GM18867 (cell line): ENCODE results near the gene SLC8A1.

Experiments
- ATAC-seq: cut with Tn5 transposase; IDR thresholded peaks from one replicate; pipeline ENCODE4 v1.9.1; 2021; ENCODE audit warnings: mild to moderate bottlenecking, moderate library complexity; ENCODE audit not compliant: unreplicated experiment

The SLC8A1 gene

DNA sequence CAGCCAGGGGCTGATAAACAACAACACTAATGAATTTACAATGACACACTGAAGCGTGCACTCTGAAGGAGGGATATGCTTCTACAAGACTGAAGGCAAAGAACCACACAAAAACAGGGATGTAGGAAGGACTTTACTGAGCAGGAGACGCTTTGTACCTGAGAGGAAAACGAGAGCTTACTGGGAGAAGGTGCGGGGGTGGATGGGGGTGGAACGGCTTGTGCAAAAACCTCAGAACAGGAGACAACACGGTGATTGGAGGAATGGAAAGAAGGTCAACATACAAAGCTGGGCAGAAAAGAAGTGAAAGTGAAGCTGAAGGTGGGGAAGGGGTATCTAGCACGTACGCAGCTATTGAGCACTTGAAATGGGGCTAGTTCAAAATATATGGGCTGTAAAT is 93.1 kb downstream of the SLC8A1 start:
- no peak for ATAC-seq

GRCh38 chr2:40357667-40358066 is 94.2 kb downstream of the SLC8A1 start:
- no peak for ATAC-seq

- no peak for ATAC-seq
Observed at GRCh38 chr2:40355451-40355850, 96.4 kb downstream of the SLC8A1 start.

- no peak for ATAC-seq
Observed at GRCh38 chr2:40353231-40353630, 98.7 kb downstream of the SLC8A1 start.

DNA sequence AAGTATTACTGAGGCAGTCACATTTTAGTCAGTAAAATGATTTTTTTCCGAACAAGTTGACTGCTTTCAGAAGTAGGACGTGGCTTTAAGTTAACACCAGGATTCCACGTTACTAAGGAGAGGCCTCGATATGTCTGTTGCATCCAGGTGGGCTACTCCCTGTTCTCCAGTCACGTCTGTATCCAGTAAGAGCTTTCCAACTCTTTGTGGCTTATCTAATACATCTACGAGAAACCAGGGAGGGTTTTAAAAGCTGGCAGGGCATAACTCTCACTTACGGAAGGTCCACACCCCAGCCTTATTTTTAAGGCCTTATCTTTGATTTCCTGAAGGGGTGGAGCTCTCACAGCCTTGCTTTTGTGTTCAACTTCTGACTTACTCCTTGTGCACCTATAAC is 99.2 kb downstream of the SLC8A1 start:
- ATAC-seq = no peak

GRCh38 chr2:40352041-40352702 is 99.7 kb downstream of the SLC8A1 start:
- no peak for ATAC-seq

DNA sequence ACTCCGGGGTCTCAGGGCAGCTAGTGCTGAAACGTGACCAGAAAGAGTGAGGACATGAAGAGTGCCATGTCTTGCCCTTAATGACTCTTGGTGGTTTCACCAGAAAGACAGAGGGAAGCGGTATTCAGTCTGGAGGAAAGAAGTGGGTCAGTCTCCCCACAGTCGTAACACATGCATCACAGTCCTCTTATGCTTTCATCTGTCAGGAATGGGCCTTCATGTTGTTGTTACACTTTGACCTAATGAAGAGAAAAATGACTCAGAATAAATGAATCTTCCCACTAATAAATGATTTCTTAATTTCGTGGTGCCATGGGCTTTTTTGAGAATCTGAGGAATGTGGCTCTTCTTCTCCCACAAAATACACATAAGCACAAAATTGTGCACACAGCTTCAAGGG is 103.2 kb downstream of the SLC8A1 start:
- ATAC-seq = no peak

- ATAC-seq = no peak
Observed at GRCh38 chr2:40348038-40348437, 103.9 kb downstream of the SLC8A1 start.

GRCh38 chr2:40346535-40347354 is 105.1 kb downstream of the SLC8A1 start:
- ATAC-seq = no peak

- ATAC-seq = no peak
Observed at GRCh38 chr2:40344364-40344763, 107.5 kb downstream of the SLC8A1 start.

GRCh38 chr2:40343902-40344301 is 108.0 kb downstream of the SLC8A1 start:
- ATAC-seq = no peak

DNA sequence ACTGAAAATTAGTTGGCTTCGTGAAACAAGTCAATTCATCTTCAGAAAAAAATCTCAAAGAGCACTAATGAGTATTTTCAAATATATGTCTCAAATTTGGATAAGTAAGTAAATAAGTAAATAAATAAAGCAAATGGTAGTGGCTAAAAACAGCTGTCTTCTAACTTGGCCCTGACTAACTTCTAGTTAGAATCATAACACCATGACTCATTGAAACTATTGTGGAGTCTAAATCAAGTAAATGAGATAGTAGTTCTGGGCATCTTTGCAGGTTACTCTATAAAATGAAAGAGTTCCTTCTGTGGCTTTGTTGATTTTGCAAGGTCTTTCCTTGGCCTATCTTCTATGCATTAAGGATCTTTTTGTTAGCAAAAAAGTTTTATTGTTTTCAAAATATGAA is 110.7 kb downstream of the SLC8A1 start:
- no peak for ATAC-seq

- ATAC-seq = no peak
Observed at GRCh38 chr2:40339026-40339425, 112.9 kb downstream of the SLC8A1 start.

DNA sequence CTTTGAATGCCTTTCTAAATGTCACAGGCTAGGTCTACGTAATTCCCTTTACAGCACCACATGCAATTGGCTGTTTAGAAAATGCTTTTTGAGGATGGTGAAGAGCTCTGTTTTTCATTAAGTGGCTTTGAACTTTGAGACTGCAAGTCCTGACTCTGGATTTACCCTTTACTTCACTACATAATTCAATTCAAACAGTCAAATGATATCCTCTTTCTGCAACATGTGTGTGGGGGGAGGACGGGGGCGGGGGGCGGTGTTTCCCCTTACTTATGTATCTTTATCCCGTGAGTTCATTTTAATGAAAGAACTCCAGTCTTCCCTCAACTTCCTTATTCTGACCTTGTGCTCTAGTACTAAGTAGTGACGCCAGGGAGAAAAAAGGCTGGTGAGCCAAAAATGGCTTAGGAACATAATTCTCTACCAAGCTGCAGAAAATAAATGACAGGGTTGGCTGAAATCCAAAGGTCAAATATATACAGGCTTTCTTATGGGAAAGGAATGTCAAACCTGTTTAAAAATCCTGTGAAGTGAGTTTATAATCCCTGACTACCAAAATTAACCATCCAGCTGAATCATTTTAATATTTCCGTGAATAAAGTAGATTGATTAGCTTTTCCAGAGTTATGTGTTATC is 119.6 kb downstream of the SLC8A1 start:
- ATAC-seq = no peak

DNA sequence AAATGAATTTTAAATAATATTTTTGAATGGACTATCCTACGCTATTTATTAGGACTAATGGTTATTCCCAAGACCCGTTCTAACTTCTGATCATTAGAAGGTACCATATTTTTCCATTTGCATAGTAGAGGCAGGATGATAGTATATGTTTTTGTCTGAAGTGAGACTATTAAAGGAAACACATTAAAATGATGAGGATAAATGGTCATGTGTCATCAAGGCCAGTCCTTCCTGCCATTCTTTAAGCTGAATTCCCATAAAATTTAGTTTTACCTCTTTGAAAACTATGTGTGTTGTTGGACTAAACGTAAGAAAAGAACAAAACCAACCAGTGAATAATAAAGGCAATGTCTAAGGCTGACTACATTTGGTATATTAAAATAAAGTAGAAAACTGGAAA is 121.8 kb downstream of the SLC8A1 start:
- ATAC-seq = no peak

DNA sequence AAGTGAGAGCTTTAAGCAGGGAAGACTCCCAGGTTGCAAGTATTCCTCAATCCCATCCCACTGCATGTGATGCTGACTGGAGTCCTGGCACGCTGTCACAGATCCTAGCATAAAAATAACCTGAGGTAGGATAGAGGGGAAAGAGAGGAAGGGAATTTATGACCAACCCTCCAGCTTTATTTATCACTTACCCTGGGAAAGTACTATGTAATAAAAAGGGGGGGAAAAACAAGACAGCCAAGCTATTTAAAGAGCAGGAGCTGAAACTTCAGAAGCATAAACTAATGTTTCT is 122.2 kb downstream of the SLC8A1 start:
- ATAC-seq = no peak

GRCh38 chr2:40325116-40325515 is 126.8 kb downstream of the SLC8A1 start:
- no peak for ATAC-seq

GRCh38 chr2:40324656-40325055 is 127.2 kb downstream of the SLC8A1 start:
- ATAC-seq = no peak

- no peak for ATAC-seq
Observed at GRCh38 chr2:40321822-40322221, 130.1 kb downstream of the SLC8A1 start.

DNA sequence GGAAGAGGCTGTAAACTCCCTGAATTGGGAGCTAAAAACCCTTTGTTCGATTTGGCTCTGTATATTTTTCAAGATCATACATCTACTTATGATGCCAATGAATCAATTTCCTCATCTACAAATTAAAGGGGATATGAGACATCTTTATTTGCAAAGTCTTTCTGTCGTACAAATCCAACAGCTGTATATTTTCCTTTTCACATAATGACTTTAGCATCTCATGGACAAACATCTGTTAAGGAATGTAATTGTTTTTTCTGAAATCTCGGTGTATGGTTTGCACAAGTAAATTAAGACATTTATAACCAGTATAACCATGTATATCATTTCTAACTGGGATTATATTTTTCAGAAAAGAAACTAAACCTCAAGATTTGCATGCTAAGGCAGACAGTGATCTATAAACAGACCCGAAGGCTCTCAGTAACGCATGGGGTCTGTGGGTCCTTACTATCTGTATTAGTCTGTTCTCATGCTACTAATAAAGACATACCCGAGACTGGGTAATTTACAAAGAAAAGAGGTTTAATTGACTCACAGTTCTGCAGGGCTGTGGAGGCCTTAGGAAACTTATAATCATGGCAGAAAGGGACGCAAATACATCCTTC is 130.8 kb downstream of the SLC8A1 start:
- ATAC-seq = peak; percentile 84

GRCh38 chr2:40318921-40319320 is 133.0 kb downstream of the SLC8A1 start:
- no peak for ATAC-seq

- ATAC-seq = no peak
Observed at GRCh38 chr2:40317761-40318160, 134.1 kb downstream of the SLC8A1 start.
